ENCODE data around the gene WDFY4. TPM values are rescaled to one million over a fixed set of nuclear protein-coding genes. Genes with fewer than 3 reads are reported as not detected.
A peak's percentile ranks its signal among the peaks of the same experiment; 100 is the strongest.

WDFY4 gene
- total RNA-seq, 2 donors from 2014 or later: 0.70 to 2.0 TPM

GRCh38 chr10:48937796-48938195 lies 253.1 kb downstream of the WDFY4 start:
- H3K27me3 ChIP-seq: no peaks in the 10 kb centered on the region
- no peaks in the 10 kb centered on the region for H3K36me3 ChIP-seq
- H3K4me3 ChIP-seq: no peak overlapping the region
- no peaks in the 10 kb centered on the region for H3K4me1 ChIP-seq
- DNase-seq (ENCODE audit: low spot score): peak; percentile 34
- no peak overlapping the region for H3K27ac ChIP-seq
- TF ChIP-seq CTCF (IDR thresholded peaks at IDR 0.05): no peak
- H3K9me3 ChIP-seq: no peaks in the 10 kb centered on the region

- peak; percentile 38 for DNase-seq (ENCODE audit: low spot score)
- H3K4me1 ChIP-seq: no peaks in the 10 kb centered on the region
- no peaks in the 10 kb centered on the region for H3K36me3 ChIP-seq
- H3K9me3 ChIP-seq: no peaks in the 10 kb centered on the region
- no peaks in the 10 kb centered on the region for H3K27me3 ChIP-seq
- no peak for TF ChIP-seq CTCF (IDR thresholded peaks at IDR 0.05)
- no peak overlapping the region for H3K4me3 ChIP-seq
- H3K27ac ChIP-seq: no peak overlapping the region
Measured at GRCh38 chr10:48938281-48938680, 253.6 kb downstream of the WDFY4 start.

GRCh38 chr10:48938990-48939536 lies 254.4 kb downstream of the WDFY4 start:
- no peaks in the 10 kb centered on the region for H3K27me3 ChIP-seq
- H3K36me3 ChIP-seq: no peaks in the 10 kb centered on the region
- no peaks in the 10 kb centered on the region for H3K9me3 ChIP-seq
- TF ChIP-seq CTCF (IDR thresholded peaks at IDR 0.05): no peak
- no peaks in the 10 kb centered on the region for H3K4me1 ChIP-seq
- no peak overlapping the region for H3K4me3 ChIP-seq
- H3K27ac ChIP-seq: no peak overlapping the region
- DNase-seq (ENCODE audit: low spot score): peak; percentile 42

- no peaks in the 10 kb centered on the region for H3K36me3 ChIP-seq
- H3K4me3 ChIP-seq: no peak within 1 kb of the TSS
- no peaks in the 10 kb centered on the region for H3K27me3 ChIP-seq
- no peaks in the 10 kb centered on the region for H3K9me3 ChIP-seq
- TF ChIP-seq CTCF (IDR thresholded peaks at IDR 0.05): no peak
- no peak within 1 kb of the TSS for H3K27ac ChIP-seq
- no peaks in the 10 kb centered on the region for H3K4me1 ChIP-seq
- DNase-seq (ENCODE audit: low spot score): peak; percentile 21
Measured at GRCh38 chr10:48939790-48940325, 255.2 kb downstream of the WDFY4 start, which contains the start of gene LRRC18. TSS of gene LRRC18 (minus strand) at chr10:48939840. CDS start at chr10:48914155, 25,685 bp downstream.

GRCh38 chr10:48940372-48940771 lies 255.7 kb downstream of the WDFY4 start:
- peak; percentile 44 for DNase-seq (ENCODE audit: low spot score)
- H3K9me3 ChIP-seq: no peaks in the 10 kb centered on the region
- no peak for TF ChIP-seq CTCF (IDR thresholded peaks at IDR 0.05)
- H3K27me3 ChIP-seq: no peaks in the 10 kb centered on the region
- H3K4me3 ChIP-seq: no peak overlapping the region
- no peaks in the 10 kb centered on the region for H3K36me3 ChIP-seq
- no peak overlapping the region for H3K27ac ChIP-seq
- no peaks in the 10 kb centered on the region for H3K4me1 ChIP-seq

GRCh38 chr10:48940958-48941357 lies 256.3 kb downstream of the WDFY4 start:
- no peak overlapping the region for H3K4me3 ChIP-seq
- no peak overlapping the region for H3K27ac ChIP-seq
- H3K9me3 ChIP-seq: no peaks in the 10 kb centered on the region
- peak; percentile 43 for DNase-seq (ENCODE audit: low spot score)
- H3K36me3 ChIP-seq: no peaks in the 10 kb centered on the region
- H3K4me1 ChIP-seq: no peaks in the 10 kb centered on the region
- no peak for TF ChIP-seq CTCF (IDR thresholded peaks at IDR 0.05)
- H3K27me3 ChIP-seq: no peaks in the 10 kb centered on the region
